Endothelial cell of umbilical vein (primary cell): Measurements from ENCODE around the gene ARHGDIA. TPM values are rescaled to one million over a fixed set of nuclear protein-coding genes. Genes with fewer than 3 reads are reported as not detected.
A peak's percentile ranks its signal among the peaks of the same experiment; 100 is the strongest.

Experiments
- BruUV-seq: library from RNA; stranded (reverse); fragments of 400-500 nt; replicated peaks from 2 replicates; lab custom pipeline; 2021; lab: Mats Ljungman, UMichigan
- CTCF ChIA-PET: fragments of 300-600, 350-600 bp; sonication (Branson Sonifier 250); formaldehyde crosslinking; loops from one replicate; lab custom pipeline; 2021; ENCODE audit warnings: antibody characterized with exemption, inconsistent platforms; lab: Charles Lee
- POLR2A ChIA-PET: fragments of 300-600, 350-600 bp; sonication (Branson Sonifier 250); formaldehyde crosslinking; loops from one replicate; lab custom pipeline; 2021; ENCODE audit warnings: antibody characterized with exemption, inconsistent platforms; lab: Charles Lee
- DNase-seq: peaks from one replicate; pipeline ENCODE4 v3.0.0-alpha.2; 2011; ENCODE audit warnings: low read depth, low spot score
- FAIRE-seq: peaks from 2 replicates; lab custom pipeline; 2011; peaks lifted over from hg19 to GRCh38; lab: Jason Lieb, UNC
- H2AFZ ChIP-seq: 2 replicates; pipeline ENCODE4 v1.6.0; 2012; ENCODE audit warnings: low read depth, low read length, control low read depth, inconsistent platforms
- H3K27ac ChIP-seq: 2 replicates; pipeline ENCODE4 v1.5.1; 2011; ENCODE audit warnings: low read depth, mild to moderate bottlenecking, control low read depth, low read length, moderate library complexity; ENCODE audit not compliant: insufficient read depth
- H3K27me3 ChIP-seq, 2 experiments: 2 replicates each; pipeline versions ENCODE4 v1.6.0 to v1.6.1; 2011; ENCODE audit warnings: low read length in 2 of 2, mixed read lengths in 1 of 2; ENCODE audit not compliant: control insufficient read depth in 2 of 2, insufficient read depth in 2 of 2
- H3K36me3 ChIP-seq, 2 experiments: 2 replicates in 1 of 2; 3 replicates in 1 of 2; pipeline ENCODE4 v1.5.1; 2011; ENCODE audit warnings: low read length in 2 of 2, mild to moderate bottlenecking in 1 of 2, moderate library complexity in 1 of 2; ENCODE audit not compliant: control insufficient read depth in 2 of 2, insufficient read depth in 2 of 2; ENCODE audit errors: extremely low read depth in 1 of 2
- H3K4me1 ChIP-seq: 3 replicates; pipeline ENCODE4 v1.5.1; 2011; ENCODE audit warnings: mild to moderate bottlenecking, low read length; ENCODE audit not compliant: control insufficient read depth, insufficient read depth; ENCODE audit errors: extremely low read depth
- H3K4me2 ChIP-seq: 2 replicates; pipeline ENCODE4 v1.6.1; 2011; ENCODE audit warnings: low read length, control low read depth, mixed read lengths; ENCODE audit not compliant: insufficient read depth
- H3K4me3 ChIP-seq, 3 experiments: fragments of 200-600 bp in 1 of 3; sonication (generic), shearing (Covaris generic) in 1 of 3; replicated peaks in 1 of 3; 2 replicates each; pipeline ENCODE4 v1.5.1; 2011 to 2016; ENCODE audit warnings: control low read depth in 3 of 3, low read length in 3 of 3, mild to moderate bottlenecking in 2 of 3, inconsistent platforms in 1 of 3, low read depth in 1 of 3, moderate library complexity in 1 of 3; ENCODE audit not compliant: insufficient read depth in 1 of 3
- H3K79me2 ChIP-seq: 2 replicates; pipeline ENCODE4 v1.6.0; 2012; ENCODE audit warnings: low read length, inconsistent platforms; ENCODE audit not compliant: control insufficient read depth, insufficient read depth
- H3K9ac ChIP-seq: replicated peaks from 2 replicates; pipeline ENCODE3; 2011; ENCODE audit warnings: low read length, control low read depth; ENCODE audit not compliant: insufficient read depth; ENCODE audit errors: extremely low read depth
- H3K9me1 ChIP-seq: replicated peaks from 3 replicates; pipeline ENCODE4 v1.6.0; 2011; ENCODE audit warnings: mild to moderate bottlenecking, low read length; ENCODE audit not compliant: control insufficient read depth, insufficient read depth; ENCODE audit errors: extremely low read depth
- H3K9me3 ChIP-seq: replicated peaks from 2 replicates; pipeline ENCODE4 v1.5.1; 2012; ENCODE audit warnings: low read length, inconsistent platforms; ENCODE audit not compliant: control insufficient read depth, insufficient read depth
- H4K20me1 ChIP-seq: replicated peaks from 2 replicates; pipeline ENCODE3; 2011; ENCODE audit warnings: mild to moderate bottlenecking, low read length; ENCODE audit not compliant: control insufficient read depth, insufficient read depth; ENCODE audit errors: extremely low read depth
- CTCF ChIP-seq, 2 donors: IDR thresholded peaks; 1 replicate in 1 of 2; 2 replicates in 1 of 2; pipeline ENCODE4 v1.5.1; 2011; ENCODE audit warnings: low read length in 2 of 2, mild to moderate bottlenecking in 2 of 2, moderate library complexity in 2 of 2, control low read depth in 1 of 2, inconsistent platforms in 1 of 2, low read depth in 1 of 2; ENCODE audit not compliant: insufficient read depth in 1 of 2; ENCODE audit errors: extremely low read depth in 1 of 2
- EZH2 ChIP-seq: IDR thresholded peaks from 2 replicates; pipeline ENCODE4 v1.6.1; 2012; ENCODE audit warnings: borderline replicate concordance, low read depth, mild to moderate bottlenecking, moderate library complexity, low read length, inconsistent platforms; ENCODE audit not compliant: severe bottlenecking
- FOS ChIP-seq: IDR thresholded peaks from 2 replicates; pipeline ENCODE4 v1.6.1; 2011; ENCODE audit warnings: mild to moderate bottlenecking, low read length, moderate library complexity, borderline replicate concordance; ENCODE audit not compliant: insufficient read depth
- GATA2 ChIP-seq: IDR thresholded peaks from 2 replicates; pipeline ENCODE4 v1.7.0; 2011; ENCODE audit warnings: low read depth, mild to moderate bottlenecking, moderate library complexity, mixed read lengths, low read length; ENCODE audit not compliant: insufficient read length, insufficient read depth
- JUN ChIP-seq: IDR thresholded peaks from 2 replicates; pipeline ENCODE4 v1.6.1; 2011; ENCODE audit warnings: borderline replicate concordance, low read depth; ENCODE audit not compliant: insufficient read length, insufficient read depth
- MAX ChIP-seq: IDR thresholded peaks from 2 replicates; pipeline ENCODE4 v1.6.1; 2011; ENCODE audit not compliant: insufficient read depth, insufficient read length
- MYC ChIP-seq: IDR thresholded peaks from one replicate; pipeline ENCODE4 v1.6.1; 2011; ENCODE audit warnings: mild to moderate bottlenecking, low read depth, low read length
- POLR2A ChIP-seq: IDR thresholded peaks from 2 replicates; pipeline ENCODE4 v1.6.1; 2012; ENCODE audit warnings: low read depth, mild to moderate bottlenecking, control low read depth, low read length
- POLR2AphosphoS5 ChIP-seq: IDR thresholded peaks from 2 replicates; pipeline ENCODE4 v1.6.1; 2012; ENCODE audit warnings: low read depth, mild to moderate bottlenecking, control low read depth, low read length, moderate library complexity; ENCODE audit not compliant: insufficient read depth
- dilution Hi-C: fragments of 300-500 bp; cut with MboI; formaldehyde crosslinking; loops from one replicate; pipeline ENCODE4 v1.15.0; 2019; ENCODE audit warnings: low sequenced_read_pairs; ENCODE audit not compliant: extremely low pct_ligation_motif_present
- intact Hi-C: fragments of 100-400 bp; cut with micrococcal nuclease; formaldehyde crosslinking; loops from one replicate; pipeline ENCODE4 v1.10.0; 2022
- polyA plus RNA-seq, 4 experiments: library from polyadenylated mRNA; depleted of rRNA in 3 of 4; stranded (reverse) in 3 of 4; unstranded in 1 of 4; fragments of >200 nt; gene quantifications; 2 replicates each; pipeline versions ENCODE4 v1.2.1 to v1.2.3, GENCODE V29; 2011 to 2012; ENCODE audit warnings: missing spikeins in 1 of 4
- total RNA-seq: library from RNA; stranded (reverse); gene quantifications from 2 replicates; pipeline ENCODE4 v1.2.3, GENCODE V29; 2021

The ARHGDIA gene
- total and polyA plus RNA-seq, 2 donors (not counting 3 experiments of a cell fraction or from before 2014, with no cell fraction given) = 358 to 645 TPM

- Histone ChIP-seq H3K27me3 (no peaks in the 10 kb centered on the region), H3K27ac (peak overlapping the region; percentile 45), H3K36me3 (peaks cover 8 to 26% of the 10 kb centered on the region in 2 experiments), H3K9ac (peak overlapping the region; percentile 84), H3K9me1 (no peaks in the 10 kb centered on the region), H3K4me2 (peak overlapping the region; percentile 66), H2AFZ (no peak overlapping the region), H3K79me2 (peaks cover 52% of the 10 kb centered on the region), H3K9me3 (no peaks in the 10 kb centered on the region), H3K4me1 (peaks cover 20% of the 10 kb centered on the region), H3K4me3 (peak overlapping the region; percentile 60 to 97 (median 76)), H4K20me1 (no peaks in the 10 kb centered on the region)
- DNase-seq = no peak
- TSS peak; percentile 35 for BruUV-seq
- FAIRE-seq = peak; percentile 79
- intact Hi-C loops = no loop called here
- ChIA-PET POLR2A (no interaction called here), CTCF (interaction anchor here (1.0 kb wide), 1 partner anchor 37 kb away, joined by 3 read pairs; no protein-coding TSS in a partner anchor)
- dilution Hi-C loops = no loop called here
- TF ChIP-seq MAX (no peak), GATA2 (no peak), MYC (no peak), EZH2 (no peak), FOS (no peak), POLR2A (no peak), CTCF (IDR thresholded peaks at IDR 0.05; ENCODE audit: extremely low read depth in 1 of 2, insufficient read depth in 1 of 2, low read depth in 1 of 2, low read length in 2 of 2) (no peak), JUN (no peak), POLR2AphosphoS5 (no peak)
Observed at GRCh38 chr17:81858967-81859905, 11.9 kb downstream of the ARHGDIA start.
